ENCODE measurements around the gene CCDC88C.

CCDC88C gene

GRCh38 chr14:91237219-91237618 is 180.4 kb downstream of the CCDC88C start:
- H3K9me3 ChIP-seq (ENCODE audit: control insufficient read depth in 2 of 2, low read length in 2 of 2), result no peaks in the 10 kb centered on the region
- H3K36me3 ChIP-seq (ENCODE audit: control insufficient read depth in 2 of 2, insufficient read depth in 2 of 2, low read length in 2 of 2), result no peaks in the 10 kb centered on the region
- no peaks in the 10 kb centered on the region for H3K27me3 ChIP-seq (ENCODE audit: control insufficient read depth in 1 of 2, insufficient read depth in 2 of 2, low read length in 2 of 2)
- no peaks in the 10 kb centered on the region for H3K4me1 ChIP-seq (ENCODE audit: control insufficient read depth, insufficient read depth, low read length)
- no peak overlapping the region for H3K4me3 ChIP-seq (ENCODE audit: low read length in 2 of 2)
- no peak overlapping the region for H3K9ac ChIP-seq (ENCODE audit: low read length in 2 of 2)
- H3K27ac ChIP-seq (ENCODE audit: low read length), result no peak overlapping the region

DNA sequence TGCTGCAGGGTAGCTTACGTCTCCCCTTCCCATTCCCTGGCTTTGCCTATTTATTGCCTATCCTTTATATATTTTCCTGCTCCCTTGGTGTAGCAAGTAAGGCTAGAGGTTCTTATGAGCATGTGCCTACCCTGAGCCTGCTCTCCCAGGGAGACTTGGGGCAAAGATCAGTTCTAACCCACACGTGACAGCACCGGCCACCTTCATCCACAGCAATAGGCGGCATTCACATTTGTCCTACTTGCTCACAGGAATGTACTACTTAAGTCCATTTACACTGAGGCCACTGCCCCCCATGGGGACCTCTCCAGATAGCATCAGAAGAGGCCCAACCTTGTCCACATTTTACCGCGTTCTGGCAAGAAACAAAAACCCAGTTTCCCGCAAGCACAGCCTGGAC is 181.8 kb downstream of the CCDC88C start:
- Histone ChIP-seq H3K36me3 (ENCODE audit: control insufficient read depth in 2 of 2, insufficient read depth in 2 of 2, low read length in 2 of 2) (no peaks in the 10 kb centered on the region), H3K9me3 (ENCODE audit: control insufficient read depth in 2 of 2, low read length in 2 of 2) (no peaks in the 10 kb centered on the region), H3K27ac (ENCODE audit: low read length) (no peak overlapping the region), H3K27me3 (ENCODE audit: control insufficient read depth in 1 of 2, insufficient read depth in 2 of 2, low read length in 2 of 2) (no peaks in the 10 kb centered on the region), H3K4me1 (ENCODE audit: control insufficient read depth, insufficient read depth, low read length) (peaks cover 3% of the 10 kb centered on the region), H3K4me3 (ENCODE audit: low read length in 2 of 2) (no peak overlapping the region), H3K9ac (ENCODE audit: low read length in 2 of 2) (no peak overlapping the region)

DNA sequence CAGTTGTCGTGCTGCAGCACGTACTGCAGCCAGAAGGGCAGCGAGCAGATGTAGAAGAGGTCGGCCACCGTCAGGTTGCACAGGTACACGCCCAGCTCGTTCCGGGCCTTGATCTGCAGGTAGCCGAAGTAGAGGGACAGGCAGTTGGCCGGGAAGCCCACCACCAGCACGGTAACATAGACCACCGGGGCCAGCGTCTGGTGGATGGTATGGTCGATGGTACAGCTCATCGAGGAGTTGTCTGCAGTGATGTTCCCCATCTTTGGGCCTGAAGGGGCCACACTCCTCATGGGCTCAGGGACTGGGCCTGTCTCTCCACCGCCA is 182.9 kb downstream of the CCDC88C start:
- Histone ChIP-seq H3K27me3 (ENCODE audit: control insufficient read depth in 1 of 2, insufficient read depth in 2 of 2, low read length in 2 of 2) (no peaks in the 10 kb centered on the region), H3K27ac (ENCODE audit: low read length) (no peak overlapping the region), H3K9ac (ENCODE audit: low read length in 2 of 2) (no peak overlapping the region)

DNA sequence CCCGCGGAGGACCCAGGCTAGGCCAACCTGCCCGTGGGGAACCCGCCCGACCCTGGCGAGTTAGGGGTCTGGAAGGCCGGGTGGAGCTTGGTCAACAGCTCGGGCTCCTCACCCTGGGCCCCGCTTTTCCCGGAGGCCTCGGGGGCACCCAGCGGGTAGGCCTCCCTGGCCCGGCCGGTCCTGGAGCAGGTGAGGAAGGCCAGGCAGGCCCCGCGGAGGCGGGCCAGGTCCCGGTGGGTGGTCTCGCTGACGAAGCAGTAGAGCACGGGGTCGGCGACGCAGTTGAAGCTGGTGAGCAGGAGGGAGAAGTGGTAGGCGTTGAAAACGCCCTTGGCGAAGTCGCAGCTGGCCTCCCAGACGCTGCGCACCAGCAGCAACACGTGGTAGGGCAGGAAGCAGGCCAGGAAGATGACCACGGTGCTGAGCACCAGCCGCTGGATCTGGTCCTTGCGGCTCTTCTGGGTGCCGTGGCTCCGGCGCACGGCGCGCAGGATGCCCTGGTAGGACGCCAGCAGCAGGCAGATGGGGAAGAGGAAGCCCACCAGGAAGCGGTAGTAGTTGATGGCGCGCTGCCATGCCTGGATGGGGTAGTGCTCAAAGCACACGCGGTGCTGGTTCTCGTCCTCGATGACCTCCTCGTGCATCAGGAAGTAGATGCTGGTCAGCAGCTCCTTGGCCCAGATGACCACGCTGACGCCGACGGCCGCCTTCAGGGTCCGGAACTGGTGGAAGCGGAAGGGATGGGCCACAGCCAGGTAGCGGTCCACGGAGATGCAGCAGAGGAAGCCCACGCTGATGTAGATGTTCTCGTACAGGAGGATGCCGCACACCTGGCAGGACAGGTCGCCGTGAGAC is 183.5 kb downstream of the CCDC88C start:
- H3K27me3 ChIP-seq (ENCODE audit: control insufficient read depth in 1 of 2, insufficient read depth in 2 of 2, low read length in 2 of 2), result no peaks in the 10 kb centered on the region
- no peak overlapping the region for H3K27ac ChIP-seq (ENCODE audit: low read length)
- H3K9ac ChIP-seq (ENCODE audit: low read length in 2 of 2), result no peak overlapping the region

More for the DNA sequence above, 182.9 kb downstream of the CCDC88C start:
- H3K4me1 ChIP-seq (ENCODE audit: control insufficient read depth, insufficient read depth, low read length), result peaks cover 3% of the 10 kb centered on the region
- H3K36me3 ChIP-seq (ENCODE audit: control insufficient read depth in 2 of 2, insufficient read depth in 2 of 2, low read length in 2 of 2), result peaks cover 0 to 6% of the 10 kb centered on the region in 2 donors
- no peaks in the 10 kb centered on the region for H3K9me3 ChIP-seq (ENCODE audit: control insufficient read depth in 2 of 2, low read length in 2 of 2)
- H3K4me3 ChIP-seq (ENCODE audit: low read length in 2 of 2), result no peak overlapping the region

GRCh38 chr14:91232603-91233002 is 185.0 kb downstream of the CCDC88C start:
- Histone ChIP-seq H3K27me3 (ENCODE audit: control insufficient read depth in 1 of 2, insufficient read depth in 2 of 2, low read length in 2 of 2) (no peaks in the 10 kb centered on the region), H3K9me3 (ENCODE audit: control insufficient read depth in 2 of 2, low read length in 2 of 2) (no peaks in the 10 kb centered on the region), H3K36me3 (ENCODE audit: control insufficient read depth in 2 of 2, insufficient read depth in 2 of 2, low read length in 2 of 2) (peaks cover 5 to 12% of the 10 kb centered on the region in 2 donors), H3K27ac (ENCODE audit: low read length) (no peak overlapping the region), H3K4me1 (ENCODE audit: control insufficient read depth, insufficient read depth, low read length) (peaks cover 3% of the 10 kb centered on the region), H3K9ac (ENCODE audit: low read length in 2 of 2) (no peak overlapping the region), H3K4me3 (ENCODE audit: low read length in 2 of 2) (no peak overlapping the region)

More for the DNA sequence above, 183.5 kb downstream of the CCDC88C start:
- H3K4me3 ChIP-seq (ENCODE audit: low read length in 2 of 2), result no peak overlapping the region
- no peaks in the 10 kb centered on the region for H3K9me3 ChIP-seq (ENCODE audit: control insufficient read depth in 2 of 2, low read length in 2 of 2)
- peaks cover 0 to 6% of the 10 kb centered on the region in 2 donors for H3K36me3 ChIP-seq (ENCODE audit: control insufficient read depth in 2 of 2, insufficient read depth in 2 of 2, low read length in 2 of 2)
- H3K4me1 ChIP-seq (ENCODE audit: control insufficient read depth, insufficient read depth, low read length), result peaks cover 3% of the 10 kb centered on the region

DNA sequence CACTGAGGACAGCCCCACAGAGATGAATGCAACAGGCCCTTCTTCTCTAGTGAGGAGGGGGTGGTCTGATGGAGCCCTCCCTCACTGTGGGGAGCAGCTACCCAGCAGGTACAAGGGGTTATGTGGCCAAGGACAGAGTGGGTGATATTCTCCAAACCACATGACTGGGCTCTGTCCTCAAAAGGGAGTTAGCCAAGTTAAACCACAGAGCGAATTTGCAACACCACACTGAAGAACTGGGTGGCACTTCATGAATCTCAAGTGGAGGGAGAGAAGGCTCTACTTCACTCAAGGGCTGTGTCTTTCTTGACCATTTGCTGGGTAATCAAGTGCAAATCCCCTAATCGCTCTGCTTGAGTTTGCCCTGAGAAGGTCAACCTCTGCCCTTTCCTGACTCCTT is 185.6 kb downstream of the CCDC88C start:
- Histone ChIP-seq H3K27me3 (ENCODE audit: control insufficient read depth in 1 of 2, insufficient read depth in 2 of 2, low read length in 2 of 2) (no peaks in the 10 kb centered on the region), H3K9me3 (ENCODE audit: control insufficient read depth in 2 of 2, low read length in 2 of 2) (no peaks in the 10 kb centered on the region), H3K27ac (ENCODE audit: low read length) (no peak overlapping the region), H3K9ac (ENCODE audit: low read length in 2 of 2) (no peak overlapping the region), H3K4me1 (ENCODE audit: control insufficient read depth, insufficient read depth, low read length) (peaks cover 3% of the 10 kb centered on the region), H3K36me3 (ENCODE audit: control insufficient read depth in 2 of 2, insufficient read depth in 2 of 2, low read length in 2 of 2) (peaks cover 10 to 14% of the 10 kb centered on the region in 2 donors), H3K4me3 (ENCODE audit: low read length in 2 of 2) (no peak overlapping the region)

DNA sequence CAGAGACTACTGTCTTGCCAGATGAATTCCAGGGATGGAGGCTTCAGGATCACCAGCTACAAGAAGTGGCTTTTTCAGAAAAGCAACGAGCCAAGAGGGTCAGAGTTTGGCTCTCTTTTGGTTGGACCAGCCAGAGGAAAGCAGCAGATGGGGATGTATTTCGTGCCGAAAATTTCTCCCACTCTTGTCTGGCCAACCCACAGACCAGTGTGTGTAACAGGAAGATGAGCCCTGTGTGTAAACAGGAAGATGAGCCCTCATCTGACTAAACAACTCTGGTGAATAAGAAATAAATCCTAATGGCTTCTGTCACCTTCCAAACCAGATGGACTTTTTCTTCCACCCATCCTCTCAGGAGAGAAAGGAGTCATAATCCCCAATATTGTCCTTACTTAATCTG is 186.2 kb downstream of the CCDC88C start:
- Histone ChIP-seq H3K9me3 (ENCODE audit: control insufficient read depth in 2 of 2, low read length in 2 of 2) (no peaks in the 10 kb centered on the region), H3K36me3 (ENCODE audit: control insufficient read depth in 2 of 2, insufficient read depth in 2 of 2, low read length in 2 of 2) (peaks cover 10 to 14% of the 10 kb centered on the region in 2 donors), H3K27ac (ENCODE audit: low read length) (no peak overlapping the region), H3K4me3 (ENCODE audit: low read length in 2 of 2) (no peak overlapping the region), H3K4me1 (ENCODE audit: control insufficient read depth, insufficient read depth, low read length) (peaks cover 3% of the 10 kb centered on the region), H3K9ac (ENCODE audit: low read length in 2 of 2) (no peak overlapping the region), H3K27me3 (ENCODE audit: control insufficient read depth in 1 of 2, insufficient read depth in 2 of 2, low read length in 2 of 2) (no peaks in the 10 kb centered on the region)

DNA sequence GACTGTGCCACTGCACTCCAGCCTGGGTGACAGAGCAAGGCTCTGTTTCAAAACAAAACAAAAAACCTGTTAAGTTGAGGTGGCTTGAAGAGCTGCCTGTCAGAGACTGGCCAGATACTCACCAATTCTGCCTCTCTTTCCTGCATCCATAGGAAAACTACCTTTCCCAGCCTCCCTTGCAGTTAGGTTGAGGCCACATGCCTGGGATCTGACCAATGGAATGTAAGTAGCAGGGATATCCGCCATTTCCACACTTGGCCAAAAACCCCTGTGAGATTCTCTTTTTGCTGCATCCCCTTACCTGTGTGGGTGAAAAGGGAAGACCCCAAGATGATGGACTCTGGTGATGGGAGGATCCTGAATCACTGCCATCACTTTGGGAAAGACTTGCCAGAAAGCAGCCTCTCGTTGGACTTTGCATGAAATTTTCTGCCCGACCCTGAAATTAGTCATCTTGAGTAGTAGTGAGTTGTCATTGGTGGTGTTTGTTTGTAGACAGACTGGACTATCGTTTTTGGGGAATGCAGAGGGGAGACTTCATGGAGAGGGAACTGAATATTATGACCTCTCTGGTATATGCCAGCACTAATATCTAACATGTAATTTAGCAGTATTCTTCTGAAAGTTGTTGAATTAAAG is 187.1 kb downstream of the CCDC88C start:
- no peak overlapping the region for H3K27ac ChIP-seq (ENCODE audit: low read length)
- H3K36me3 ChIP-seq (ENCODE audit: control insufficient read depth in 2 of 2, insufficient read depth in 2 of 2, low read length in 2 of 2), result peaks cover 10 to 14% of the 10 kb centered on the region in 2 donors
- peaks cover 3% of the 10 kb centered on the region for H3K4me1 ChIP-seq (ENCODE audit: control insufficient read depth, insufficient read depth, low read length)

DNA sequence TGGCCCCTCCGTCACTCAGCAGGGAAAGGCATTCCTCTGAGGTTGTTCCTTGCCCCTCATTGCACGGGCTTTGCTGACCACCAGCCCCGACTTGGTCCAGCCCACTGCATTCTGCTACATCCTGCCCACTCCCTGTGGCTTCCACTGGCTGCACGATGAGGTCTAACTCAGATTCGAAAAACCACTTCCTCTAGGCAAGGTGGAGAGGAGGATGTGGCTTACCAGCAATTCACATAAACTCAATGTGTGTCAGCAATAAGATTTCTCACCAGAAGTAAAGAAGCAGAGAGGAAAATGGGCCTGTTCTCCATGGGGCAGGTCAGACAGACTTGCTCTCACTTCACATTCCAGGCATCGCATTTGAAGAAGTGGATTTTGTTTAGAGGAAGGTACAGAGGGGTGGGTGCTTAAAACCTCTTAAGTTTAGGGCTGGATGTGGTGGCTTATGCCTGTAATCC is 187.8 kb downstream of the CCDC88C start:
- Histone ChIP-seq H3K36me3 (ENCODE audit: control insufficient read depth in 2 of 2, insufficient read depth in 2 of 2, low read length in 2 of 2) (peaks cover 14 to 18% of the 10 kb centered on the region in 2 donors), H3K27me3 (ENCODE audit: control insufficient read depth in 1 of 2, insufficient read depth in 2 of 2, low read length in 2 of 2) (no peaks in the 10 kb centered on the region), H3K4me3 (ENCODE audit: low read length in 2 of 2) (no peak overlapping the region), H3K9ac (ENCODE audit: low read length in 2 of 2) (no peak overlapping the region), H3K4me1 (ENCODE audit: control insufficient read depth, insufficient read depth, low read length) (peaks cover 3% of the 10 kb centered on the region), H3K27ac (ENCODE audit: low read length) (no peak overlapping the region), H3K9me3 (ENCODE audit: control insufficient read depth in 2 of 2, low read length in 2 of 2) (no peaks in the 10 kb centered on the region)

More for the DNA sequence above, 187.1 kb downstream of the CCDC88C start:
- no peaks in the 10 kb centered on the region for H3K9me3 ChIP-seq (ENCODE audit: control insufficient read depth in 2 of 2, low read length in 2 of 2)
- no peak overlapping the region for H3K9ac ChIP-seq (ENCODE audit: low read length in 2 of 2)
- no peaks in the 10 kb centered on the region for H3K27me3 ChIP-seq (ENCODE audit: control insufficient read depth in 1 of 2, insufficient read depth in 2 of 2, low read length in 2 of 2)
- H3K4me3 ChIP-seq (ENCODE audit: low read length in 2 of 2), result no peak overlapping the region

DNA sequence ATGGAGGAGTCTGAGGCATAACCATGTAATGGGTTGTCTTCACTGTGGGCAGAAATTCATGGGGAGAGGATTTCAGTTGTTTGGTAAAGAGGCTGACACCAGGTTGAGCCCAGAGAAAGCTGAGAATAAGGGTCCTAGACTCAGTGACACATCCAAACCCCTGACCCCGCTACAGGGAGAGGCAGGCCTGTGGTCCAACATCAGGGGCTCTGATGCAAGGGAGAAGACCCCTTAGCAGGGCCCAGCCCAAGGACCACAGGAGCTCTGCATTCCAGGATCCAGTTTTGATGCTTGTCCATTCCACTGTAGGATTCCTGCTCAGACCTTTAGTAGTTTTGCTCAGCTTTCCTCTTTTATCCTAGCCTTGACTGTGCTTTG is 188.6 kb downstream of the CCDC88C start:
- Histone ChIP-seq H3K9me3 (ENCODE audit: control insufficient read depth in 2 of 2, low read length in 2 of 2) (no peaks in the 10 kb centered on the region), H3K4me1 (ENCODE audit: control insufficient read depth, insufficient read depth, low read length) (peaks cover 3% of the 10 kb centered on the region), H3K27ac (ENCODE audit: low read length) (no peak overlapping the region), H3K4me3 (ENCODE audit: low read length in 2 of 2) (no peak overlapping the region), H3K9ac (ENCODE audit: low read length in 2 of 2) (no peak overlapping the region), H3K36me3 (ENCODE audit: control insufficient read depth in 2 of 2, insufficient read depth in 2 of 2, low read length in 2 of 2) (peaks cover 18 to 24% of the 10 kb centered on the region in 2 donors), H3K27me3 (ENCODE audit: control insufficient read depth in 1 of 2, insufficient read depth in 2 of 2, low read length in 2 of 2) (no peaks in the 10 kb centered on the region)
